HFF-Myc (cell line): ENCODE measurements around the gene DYNC1I2.

Experiments
- DNase-seq: peaks from one replicate; pipeline ENCODE4 v3.0.0-alpha.2; 2011; ENCODE audit warnings: low read depth; ENCODE audit errors: extremely low read depth
- H3K4me3 ChIP-seq: replicated peaks from 2 replicates; pipeline ENCODE4 v1.5.1; 2011; ENCODE audit warnings: low read depth, mild to moderate bottlenecking, control low read depth, low read length
- TF ChIP-seq, protein P1 (sequence below): IDR thresholded peaks from 2 replicates; pipeline ENCODE4 v1.5.1; 2012; ENCODE audit warnings: mild to moderate bottlenecking, low read depth, low read length, control low read depth; ENCODE audit errors: missing control alignments

Gene DYNC1I2

DNA sequence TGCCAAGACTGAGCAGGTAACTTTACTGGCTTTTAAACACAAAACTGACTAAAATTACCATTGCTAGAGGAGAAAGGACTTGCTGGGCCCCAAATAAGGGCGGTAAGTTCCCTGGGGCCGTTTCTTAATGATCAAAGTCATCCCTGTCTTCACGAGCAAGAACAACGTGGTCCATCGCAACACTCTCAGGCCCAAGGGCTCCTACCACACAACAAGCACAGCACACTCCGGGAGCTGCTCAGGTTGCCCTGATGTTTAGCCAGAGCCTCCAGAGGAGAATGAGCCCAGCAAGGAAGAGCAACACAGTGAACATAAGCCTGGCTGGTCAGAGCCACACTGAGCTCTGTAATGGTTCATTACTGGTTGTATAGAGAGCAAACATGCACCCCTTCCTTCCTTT is 102.7 kb downstream of the DYNC1I2 start:
- DNase-seq, result no peak
- TF ChIP-seq, protein P1, sequence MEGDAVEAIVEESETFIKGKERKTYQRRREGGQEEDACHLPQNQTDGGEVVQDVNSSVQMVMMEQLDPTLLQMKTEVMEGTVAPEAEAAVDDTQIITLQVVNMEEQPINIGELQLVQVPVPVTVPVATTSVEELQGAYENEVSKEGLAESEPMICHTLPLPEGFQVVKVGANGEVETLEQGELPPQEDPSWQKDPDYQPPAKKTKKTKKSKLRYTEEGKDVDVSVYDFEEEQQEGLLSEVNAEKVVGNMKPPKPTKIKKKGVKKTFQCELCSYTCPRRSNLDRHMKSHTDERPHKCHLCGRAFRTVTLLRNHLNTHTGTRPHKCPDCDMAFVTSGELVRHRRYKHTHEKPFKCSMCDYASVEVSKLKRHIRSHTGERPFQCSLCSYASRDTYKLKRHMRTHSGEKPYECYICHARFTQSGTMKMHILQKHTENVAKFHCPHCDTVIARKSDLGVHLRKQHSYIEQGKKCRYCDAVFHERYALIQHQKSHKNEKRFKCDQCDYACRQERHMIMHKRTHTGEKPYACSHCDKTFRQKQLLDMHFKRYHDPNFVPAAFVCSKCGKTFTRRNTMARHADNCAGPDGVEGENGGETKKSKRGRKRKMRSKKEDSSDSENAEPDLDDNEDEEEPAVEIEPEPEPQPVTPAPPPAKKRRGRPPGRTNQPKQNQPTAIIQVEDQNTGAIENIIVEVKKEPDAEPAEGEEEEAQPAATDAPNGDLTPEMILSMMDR, result no peak
- no peak overlapping the region for H3K4me3 ChIP-seq

DNA sequence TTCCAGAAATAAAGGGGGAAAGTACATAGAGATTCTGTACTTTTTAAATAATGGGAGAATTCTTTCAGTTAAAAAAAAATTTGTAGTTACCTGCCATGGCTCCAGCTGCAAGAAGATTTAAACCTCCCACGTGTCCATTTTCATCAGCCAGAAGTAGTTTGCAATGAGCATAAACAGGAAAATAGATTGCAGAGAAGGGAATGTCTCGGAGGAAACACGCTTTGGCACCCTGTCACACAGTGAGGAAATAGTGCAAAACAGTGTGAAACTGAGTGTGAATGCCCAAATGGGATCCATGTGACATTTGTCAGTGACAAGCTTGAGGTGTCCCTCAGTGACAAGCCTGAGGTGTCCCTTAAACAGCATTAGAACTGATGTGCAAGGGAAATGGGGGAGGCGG is 104.1 kb downstream of the DYNC1I2 start:
- no peak overlapping the region for H3K4me3 ChIP-seq
- TF ChIP-seq, protein P1, result no peak
- DNase-seq, result no peak

GRCh38 chr2:171792157-171792556 is 104.9 kb downstream of the DYNC1I2 start:
- no peak for DNase-seq
- TF ChIP-seq, protein P1, result no peak
- H3K4me3 ChIP-seq, result no peak overlapping the region

DNA sequence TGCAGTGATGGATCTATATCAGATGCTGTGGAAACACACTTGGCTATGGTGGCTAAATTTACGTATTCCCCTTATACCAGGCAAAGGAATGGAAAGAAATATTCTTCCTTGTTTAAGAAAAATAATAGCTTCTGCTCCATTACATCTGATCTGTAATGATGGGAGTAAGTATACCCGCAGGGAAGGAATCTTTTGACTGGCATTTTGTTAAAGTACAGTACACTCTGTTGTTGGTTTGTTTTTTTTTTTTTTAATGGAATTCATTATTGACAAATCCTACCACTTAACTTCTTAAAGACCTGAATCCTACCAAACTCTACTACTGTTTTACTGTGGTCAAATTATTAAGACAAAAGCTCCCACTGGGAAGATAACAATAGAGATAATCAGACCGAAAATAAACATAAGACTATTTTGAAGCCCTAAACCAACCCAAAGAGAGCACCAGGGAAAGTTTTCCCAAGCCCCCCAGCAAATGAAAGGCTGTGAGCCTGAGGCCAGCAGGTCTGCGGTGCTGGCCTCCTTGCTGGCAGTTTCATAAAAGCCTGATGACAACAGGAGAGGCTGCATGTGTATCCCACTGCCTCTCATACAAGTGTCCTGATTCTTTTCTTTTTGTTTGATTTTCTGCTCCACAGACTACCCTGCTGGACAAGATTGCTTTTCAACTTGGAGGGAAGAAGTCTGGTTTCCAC is 105.8 kb downstream of the DYNC1I2 start:
- no peak for DNase-seq
- TF ChIP-seq, protein P1, result no peak
- H3K4me3 ChIP-seq, result no peak overlapping the region

- DNase-seq, result no peak
- H3K4me3 ChIP-seq, result no peak overlapping the region
Observed at GRCh38 chr2:171793691-171794678, 106.7 kb downstream of the DYNC1I2 start.

DNA sequence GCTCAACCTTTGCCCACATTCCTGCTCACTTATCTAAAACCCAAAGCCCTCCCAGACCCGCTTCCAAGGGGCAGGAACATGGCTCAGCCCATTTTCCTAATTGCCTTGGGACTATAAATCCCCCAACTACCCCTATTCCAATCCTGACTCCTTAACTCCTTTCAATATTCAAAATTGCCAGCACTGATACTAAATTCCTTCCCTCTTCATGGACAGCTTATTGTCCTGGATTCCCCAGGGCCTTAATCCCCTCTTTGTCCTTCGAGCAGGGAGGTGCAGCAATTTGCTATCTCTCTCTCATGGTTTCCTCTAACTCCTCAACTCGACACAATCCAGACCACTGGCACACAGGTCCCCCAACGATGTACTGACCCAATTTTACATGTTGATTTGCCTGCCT is 107.6 kb downstream of the DYNC1I2 start:
- H3K4me3 ChIP-seq, result no peak overlapping the region
- no peak for DNase-seq
- TF ChIP-seq, protein P1, result no peak

More at GRCh38 chr2:171793691-171794678, 106.7 kb downstream of the DYNC1I2 start:
- TF ChIP-seq, protein P1, result no peak
